Fibroblast of lung (primary cell): Measurements from ENCODE around the gene ERLIN1. TPM values are rescaled to one million over a fixed set of nuclear protein-coding genes. Genes with fewer than 3 reads are reported as not detected.
"Not testable (repeated sequence)": the region's sequence is repeated elsewhere in the genome, so short reads cannot be mapped to it uniquely, and the experiment has no call there.

ENCODE experiments used
- DNase-seq, 2 donors: peaks; one replicate each; pipeline versions ENCODE4 v3.0.0 to v3.0.0-alpha.2; 2010; ENCODE audit warnings: low read depth in 2 of 2
- H2AFZ ChIP-seq: 2 replicates; pipeline ENCODE4 v1.5.1; 2012; ENCODE audit warnings: low read length, control low read depth, inconsistent platforms
- H3K27ac ChIP-seq: 2 replicates; pipeline ENCODE4 v1.5.1; 2011; ENCODE audit warnings: low read length, control low read depth; ENCODE audit not compliant: insufficient read depth
- H3K27me3 ChIP-seq: 2 replicates; pipeline ENCODE4 v1.5.1; 2011; ENCODE audit warnings: mild to moderate bottlenecking, low read length; ENCODE audit not compliant: control insufficient read depth, insufficient read depth
- H3K36me3 ChIP-seq: 2 replicates; pipeline ENCODE4 v1.5.1; 2011; ENCODE audit warnings: low read length; ENCODE audit not compliant: control insufficient read depth, insufficient read depth
- H3K4me1 ChIP-seq: 2 replicates; pipeline ENCODE4 v1.5.1; 2011; ENCODE audit warnings: low read length; ENCODE audit not compliant: control insufficient read depth, insufficient read depth; ENCODE audit errors: extremely low read depth
- H3K4me2 ChIP-seq: 2 replicates; pipeline ENCODE4 v1.5.1; 2011; ENCODE audit warnings: low read length, control low read depth; ENCODE audit not compliant: insufficient read depth; ENCODE audit errors: extremely low read depth
- H3K4me3 ChIP-seq, 4 experiments: fragments of 200-600 bp in 1 of 4; sonication (generic) in 1 of 4; replicated peaks in 1 of 4; 2 replicates each; pipeline ENCODE4 v1.5.1; 2011 to 2016; ENCODE audit warnings: low read length in 4 of 4, low read depth in 3 of 4, mild to moderate bottlenecking in 3 of 4, control low read depth in 2 of 4, inconsistent platforms in 1 of 4, mixed read lengths in 1 of 4; ENCODE audit not compliant: insufficient read depth in 1 of 4; ENCODE audit errors: control extremely low read depth in 1 of 4
- H3K79me2 ChIP-seq: 2 replicates; pipeline ENCODE4 v1.5.1; 2012; ENCODE audit warnings: mild to moderate bottlenecking, low read length, inconsistent platforms; ENCODE audit not compliant: control insufficient read depth, insufficient read depth
- H3K9ac ChIP-seq: 2 replicates; pipeline ENCODE4 v1.5.1; 2011; ENCODE audit warnings: mild to moderate bottlenecking, low read length, control low read depth; ENCODE audit not compliant: insufficient read depth
- H3K9me3 ChIP-seq: 2 replicates; pipeline ENCODE4 v1.5.1; 2012; ENCODE audit warnings: low read depth, low read length; ENCODE audit not compliant: control insufficient read depth, insufficient read depth
- H4K20me1 ChIP-seq: 2 replicates; pipeline ENCODE4 v1.5.1; 2011; ENCODE audit warnings: low read length; ENCODE audit not compliant: control insufficient read depth, insufficient read depth; ENCODE audit errors: extremely low read depth
- CTCF ChIP-seq, 2 donors: IDR thresholded peaks in 1 of 2; conservative IDR thresholded peaks in 1 of 2; 1 replicate in 1 of 2; 2 replicates in 1 of 2; pipeline ENCODE4 v1.5.1; 2011 to 2012; ENCODE audit warnings: low read length in 2 of 2, control low read depth in 1 of 2, inconsistent platforms in 1 of 2, low read depth in 1 of 2, mild to moderate bottlenecking in 1 of 2
- EZH2 ChIP-seq: IDR thresholded peaks from 2 replicates; pipeline ENCODE4 v1.5.1; 2012; ENCODE audit warnings: low read length, control low read depth, mild to moderate bottlenecking; ENCODE audit errors: missing control alignments
- polyA plus RNA-seq, 2 donors: library from polyadenylated mRNA; depleted of rRNA in 1 of 2; stranded (reverse) in 1 of 2; unstranded in 1 of 2; fragments of >200 nt; gene quantifications; 2 replicates each; pipeline ENCODE4 v1.2.1, GENCODE V29; 2011 to 2012; ENCODE audit warnings: missing spikeins in 1 of 2
- total RNA-seq: library from RNA; depleted of rRNA; stranded (reverse); fragments of >200 nt; gene quantifications from 2 replicates; pipeline ENCODE4 v1.2.1, GENCODE V29; 2014

ERLIN1 gene
- total and polyA plus RNA-seq, 2 donors (not counting 1 experiment from before 2014, with no cell fraction given) = 52.8 to 74.7 TPM

- H3K9ac ChIP-seq = no peak overlapping the region
- no peaks in the 10 kb centered on the region for H4K20me1 ChIP-seq
- TF ChIP-seq EZH2 (no peak), CTCF (conservative IDR thresholded peaks at IDR 0.05 in 1 of 2, IDR thresholded peaks at IDR 0.05 in 1 of 2; ENCODE audit: low read depth in 1 of 2, low read length in 2 of 2) (no peak)
- DNase-seq = no peak
- H3K27me3 ChIP-seq = peaks cover 2% of the 10 kb centered on the region
- H3K27ac ChIP-seq = no peak overlapping the region
- H2AFZ ChIP-seq = no peak overlapping the region
- H3K36me3 ChIP-seq = no peaks in the 10 kb centered on the region
- H3K79me2 ChIP-seq = no peaks in the 10 kb centered on the region
- no peaks in the 10 kb centered on the region for H3K4me1 ChIP-seq
- H3K4me3 ChIP-seq = no peak overlapping the region
- no peaks in the 10 kb centered on the region for H3K9me3 ChIP-seq
- H3K4me2 ChIP-seq = no peak overlapping the region
Measured at GRCh38 chr10:100128951-100129350, 56.9 kb downstream of the ERLIN1 start.

GRCh38 chr10:100125335-100125734 is 60.5 kb downstream of the ERLIN1 start:
- not testable (repeated sequence) for H3K79me2 ChIP-seq, H4K20me1 ChIP-seq, H3K27ac ChIP-seq, H3K9me3 ChIP-seq, H3K36me3 ChIP-seq, H3K4me1 ChIP-seq, H2AFZ ChIP-seq, DNase-seq, H3K9ac ChIP-seq, H3K4me3 ChIP-seq, H3K27me3 ChIP-seq, H3K4me2 ChIP-seq

GRCh38 chr10:100124097-100124496 is 61.7 kb downstream of the ERLIN1 start:
- Histone ChIP-seq H3K9me3 (no peaks in the 10 kb centered on the region), H3K4me2 (no peak overlapping the region), H3K79me2 (no peaks in the 10 kb centered on the region), H3K4me1 (no peaks in the 10 kb centered on the region), H2AFZ (no peak overlapping the region), H4K20me1 (no peaks in the 10 kb centered on the region), H3K27ac (no peak overlapping the region), H3K4me3 (no peak overlapping the region), H3K27me3 (no peaks in the 10 kb centered on the region), H3K9ac (no peak overlapping the region), H3K36me3 (no peaks in the 10 kb centered on the region)
- no peak for TF ChIP-seq EZH2
- no peak for TF ChIP-seq CTCF (conservative IDR thresholded peaks at IDR 0.05 in 1 of 2, IDR thresholded peaks at IDR 0.05 in 1 of 2; ENCODE audit: low read depth in 1 of 2, low read length in 2 of 2)
- DNase-seq = no peak
